ENCODE data around the gene ZDHHC19. TPM values are rescaled to one million over a fixed set of nuclear protein-coding genes. Genes with fewer than 3 reads are reported as not detected.
"Not testable (repeated sequence)": the region's sequence is repeated elsewhere in the genome, so short reads cannot be mapped to it uniquely, and the experiment has no call there.

ZDHHC19 gene
- not detected for total RNA-seq
- long read RNA-seq = 0 reads

DNA sequence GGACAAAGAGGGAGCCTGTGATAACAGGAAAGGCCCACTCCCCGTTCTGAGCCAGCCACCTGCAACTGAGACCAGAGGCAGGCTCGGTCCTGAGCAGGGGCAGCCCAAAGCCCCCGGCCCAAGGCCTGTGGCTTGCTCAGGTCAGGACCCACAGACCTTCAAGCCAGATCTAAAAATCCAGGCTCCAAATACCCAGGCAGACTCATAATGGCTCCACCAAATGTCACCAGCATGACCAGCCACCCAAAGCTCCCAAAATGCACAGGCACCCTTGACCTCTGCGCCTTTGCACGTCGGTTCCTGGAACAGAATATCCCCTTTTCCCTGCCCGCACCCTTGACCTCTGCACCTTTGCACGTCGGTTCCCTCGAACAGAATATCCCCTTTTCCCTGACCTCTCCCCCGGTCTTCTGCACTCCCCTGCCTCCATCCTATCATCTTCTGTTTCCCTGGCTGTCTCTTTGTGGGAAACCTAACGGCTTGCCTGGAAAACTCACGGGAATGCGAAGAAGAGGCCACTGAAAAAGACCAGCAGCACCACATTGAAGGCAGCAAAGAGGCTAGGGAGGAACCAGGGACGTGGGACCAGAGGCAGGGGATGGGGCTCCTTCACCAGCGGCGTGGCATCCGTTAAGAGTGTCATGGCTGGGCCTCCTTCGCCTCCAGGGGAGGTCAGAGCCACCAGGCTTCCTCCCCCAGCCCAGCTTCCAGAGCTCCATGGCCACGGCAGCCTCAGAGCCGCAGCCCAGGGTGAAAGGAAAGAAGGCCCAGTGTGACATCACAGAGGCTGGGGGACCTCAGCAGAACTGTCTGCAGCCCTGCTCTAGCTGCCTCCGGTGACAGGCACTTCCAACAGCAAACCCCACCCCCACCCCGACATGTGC lies at the start of gene ZDHHC19:
Gene ZDHHC19 (minus strand): TSS at position 728 of the 884 bp plus-strand sequence. CDS start 85 bp downstream, at position 643.
- ATAC-seq (no peak), DNase-seq (no peak)
- intact Hi-C loops (cut with micrococcal nuclease) = no loop called here

DNA sequence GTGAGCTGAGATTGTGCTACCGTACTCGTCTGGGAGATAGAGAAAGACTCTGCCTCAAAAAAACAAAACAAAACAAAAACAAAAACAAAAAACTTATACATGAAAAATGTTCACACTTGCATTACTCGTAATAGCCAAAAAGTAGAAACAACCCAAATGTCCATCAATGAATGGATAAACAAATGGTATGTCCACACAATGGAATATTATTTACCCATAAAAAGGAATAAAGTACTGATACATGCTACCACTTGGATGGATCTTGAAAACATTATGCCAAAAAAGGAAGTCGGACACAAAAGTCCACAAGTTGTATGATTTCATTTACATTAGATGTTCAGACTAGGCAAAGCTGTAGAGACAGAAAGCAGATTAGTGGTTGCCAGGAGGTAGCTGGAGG lies 49.6 kb upstream of the ZDHHC19 start:
- ATAC-seq = no peak
- intact Hi-C loops (cut with micrococcal nuclease) = no loop called here
- DNase-seq = no peak

GRCh38 chr3:196255776-196256175 lies 44.6 kb upstream of the ZDHHC19 start:
- DNase-seq (no peak), ATAC-seq (no peak)
- intact Hi-C loops (cut with micrococcal nuclease) = loop anchor here (10.0 kb wide), 1 partner anchor 269 kb away; no protein-coding TSS in a partner anchor

DNA sequence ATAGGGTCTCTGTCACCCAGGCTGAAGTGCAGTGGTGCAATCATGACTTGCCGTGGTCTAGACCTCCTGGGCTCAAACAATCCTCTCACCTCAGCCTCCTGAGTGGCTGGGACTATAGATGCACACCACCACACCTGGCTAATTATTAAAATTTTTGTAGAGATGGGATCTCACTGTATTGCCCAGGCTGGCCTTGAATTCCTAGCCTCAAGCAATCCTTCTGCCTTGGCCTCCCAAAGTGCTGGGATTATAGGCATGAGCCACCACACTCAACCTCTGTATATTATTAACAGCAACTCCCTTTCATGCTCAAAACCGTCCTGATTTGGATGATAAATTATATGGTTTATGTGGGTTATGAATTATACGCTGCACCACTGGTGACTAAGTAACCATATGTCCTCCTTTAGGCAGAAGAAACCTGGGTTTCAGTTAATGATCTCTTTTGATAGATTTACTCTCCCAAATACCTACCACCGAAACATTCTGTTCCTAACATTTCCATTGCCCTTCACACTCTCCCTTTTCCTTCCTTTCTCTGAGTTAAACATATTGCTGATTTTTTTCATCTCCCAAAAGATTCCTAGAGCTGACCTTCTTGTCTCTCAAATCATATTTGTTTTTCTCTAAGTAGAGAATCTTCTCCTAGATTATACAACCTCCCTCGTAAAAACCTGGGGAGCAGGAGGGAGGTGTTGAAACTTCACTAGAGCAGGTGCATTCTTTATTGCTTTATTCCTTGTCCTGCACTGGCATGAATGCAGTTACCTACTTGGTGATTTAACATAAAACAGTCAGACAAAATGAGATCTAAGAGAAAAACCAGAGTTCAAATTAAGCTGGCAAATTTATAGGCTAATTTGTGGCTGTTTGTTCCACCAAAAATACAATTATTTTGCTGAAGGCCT lies 43.4 kb upstream of the ZDHHC19 start:
- no peak for DNase-seq
- intact Hi-C loops (cut with micrococcal nuclease) = loop anchor here (10.0 kb wide), 1 partner anchor 270 kb away; no protein-coding TSS in a partner anchor
- no peak for ATAC-seq

DNA sequence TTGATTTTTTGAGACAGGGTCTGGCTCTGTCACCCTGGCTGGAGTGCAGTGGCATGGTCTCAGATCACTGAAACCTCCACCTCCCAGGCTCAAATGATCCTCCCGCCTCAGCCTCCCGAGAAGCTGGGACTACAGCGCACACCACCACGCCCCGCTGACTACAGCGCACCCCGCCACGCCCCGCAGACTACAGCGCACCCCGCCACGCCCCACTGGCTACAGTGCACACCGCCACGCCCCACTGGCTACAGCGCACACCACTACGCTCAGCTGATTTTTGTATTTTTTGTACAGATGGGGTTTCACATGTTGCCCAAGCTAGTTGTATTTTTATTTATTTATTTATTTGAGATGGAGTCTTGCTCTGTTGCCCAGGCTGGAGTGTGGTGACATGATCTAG lies 40.7 kb upstream of the ZDHHC19 start:
- intact Hi-C loops (cut with micrococcal nuclease) = loop anchor here (10.0 kb wide), 1 partner anchor 273 kb away; no protein-coding TSS in a partner anchor
- no peak for ATAC-seq
- DNase-seq = no peak

DNA sequence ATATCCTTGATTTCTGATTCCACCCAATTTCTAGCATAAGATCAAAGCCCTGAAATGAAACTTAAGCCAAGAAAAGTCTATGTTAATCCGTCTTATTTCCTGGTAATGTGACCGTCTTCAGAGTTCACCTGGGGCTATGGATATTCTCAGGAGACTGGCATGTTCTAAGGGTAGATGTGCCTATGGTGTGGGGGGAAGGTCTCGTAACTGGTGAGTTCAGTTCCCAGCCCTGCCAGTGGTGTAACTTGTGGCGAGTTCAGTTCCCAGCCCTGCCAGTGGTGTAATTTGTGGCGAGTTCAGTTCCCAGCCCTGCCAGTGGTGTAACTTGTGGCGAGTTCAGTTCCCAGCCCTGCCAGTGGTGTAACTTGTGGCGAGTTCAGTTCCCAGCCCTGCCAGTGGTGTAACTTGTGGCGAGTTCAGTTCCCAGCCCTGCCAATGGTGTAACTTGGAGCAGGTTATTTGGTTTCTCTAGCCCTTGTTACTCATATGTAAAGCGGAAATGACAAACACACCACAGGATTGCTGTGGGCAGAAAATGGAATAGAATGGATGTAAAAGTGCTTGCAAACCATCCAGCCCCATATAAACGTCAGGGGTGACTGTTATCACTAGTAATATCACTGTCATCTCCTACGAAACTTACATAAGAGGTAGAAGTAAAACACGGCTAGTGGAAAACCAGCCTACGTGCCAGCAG lies 35.6 kb upstream of the ZDHHC19 start:
- intact Hi-C loops (cut with micrococcal nuclease) = no loop called here
- ATAC-seq = no peak

DNA sequence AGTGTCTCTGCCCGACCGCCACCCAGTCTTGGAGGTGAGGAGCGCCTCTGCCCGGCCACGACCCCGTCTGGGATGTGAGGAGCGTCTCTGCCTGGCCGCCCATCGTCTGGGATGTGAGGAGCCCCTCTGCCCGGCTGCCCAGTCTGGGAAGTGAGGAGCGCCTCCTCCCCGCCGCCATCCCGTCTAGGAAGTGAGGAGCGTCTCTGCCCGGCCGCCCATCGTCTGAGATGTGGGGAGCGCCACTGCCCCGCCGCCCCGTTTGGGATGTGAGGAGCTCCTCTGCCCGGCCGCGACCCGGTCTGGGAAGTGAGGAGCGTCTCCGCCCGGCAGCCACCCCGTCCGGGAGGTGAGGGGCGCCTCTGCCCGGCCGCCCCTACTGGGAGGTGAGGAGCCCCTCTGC lies 33.0 kb upstream of the ZDHHC19 start:
- intact Hi-C loops (cut with micrococcal nuclease); ATAC-seq; DNase-seq: not testable (repeated sequence)

More for the DNA sequence above, 35.6 kb upstream of the ZDHHC19 start:
- DNase-seq = no peak

- no peak for ATAC-seq
- no peak for DNase-seq
- intact Hi-C loops (cut with micrococcal nuclease) = no loop called here
Observed at GRCh38 chr3:196241704-196242103, 30.5 kb upstream of the ZDHHC19 start.

DNA sequence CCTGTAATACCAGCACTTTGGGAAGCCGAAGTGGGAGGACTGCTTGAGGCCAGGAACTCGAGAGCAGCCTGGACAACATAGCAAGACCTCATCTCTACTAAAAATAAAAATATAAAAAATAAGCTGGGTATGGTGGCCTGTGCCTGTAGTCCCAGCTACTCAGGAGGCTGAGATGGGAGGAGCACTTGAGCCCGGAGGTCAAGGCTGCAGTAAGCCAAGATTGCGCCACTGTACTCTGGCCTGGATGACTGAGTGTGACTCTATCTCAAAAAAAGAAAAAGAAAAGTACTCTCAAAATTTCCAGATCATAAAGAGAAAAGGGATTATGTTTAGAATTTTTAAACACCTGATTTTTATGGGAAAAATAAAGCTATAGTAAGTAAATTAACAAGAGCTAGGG lies 29.2 kb upstream of the ZDHHC19 start:
- DNase-seq (no peak), ATAC-seq (no peak)
- intact Hi-C loops (cut with micrococcal nuclease) = no loop called here

- ATAC-seq (no peak), DNase-seq (no peak)
- intact Hi-C loops (cut with micrococcal nuclease) = no loop called here
Observed at GRCh38 chr3:196238612-196239560, 27.7 kb upstream of the ZDHHC19 start.

- ATAC-seq (no peak), DNase-seq (no peak)
- intact Hi-C loops (cut with micrococcal nuclease) = no loop called here
Observed at GRCh38 chr3:196237203-196237602, 26.0 kb upstream of the ZDHHC19 start.

- intact Hi-C loops (cut with micrococcal nuclease) = no loop called here
- DNase-seq = no peak
- no peak for ATAC-seq
Observed at GRCh38 chr3:196236223-196236622, 25.0 kb upstream of the ZDHHC19 start.

DNA sequence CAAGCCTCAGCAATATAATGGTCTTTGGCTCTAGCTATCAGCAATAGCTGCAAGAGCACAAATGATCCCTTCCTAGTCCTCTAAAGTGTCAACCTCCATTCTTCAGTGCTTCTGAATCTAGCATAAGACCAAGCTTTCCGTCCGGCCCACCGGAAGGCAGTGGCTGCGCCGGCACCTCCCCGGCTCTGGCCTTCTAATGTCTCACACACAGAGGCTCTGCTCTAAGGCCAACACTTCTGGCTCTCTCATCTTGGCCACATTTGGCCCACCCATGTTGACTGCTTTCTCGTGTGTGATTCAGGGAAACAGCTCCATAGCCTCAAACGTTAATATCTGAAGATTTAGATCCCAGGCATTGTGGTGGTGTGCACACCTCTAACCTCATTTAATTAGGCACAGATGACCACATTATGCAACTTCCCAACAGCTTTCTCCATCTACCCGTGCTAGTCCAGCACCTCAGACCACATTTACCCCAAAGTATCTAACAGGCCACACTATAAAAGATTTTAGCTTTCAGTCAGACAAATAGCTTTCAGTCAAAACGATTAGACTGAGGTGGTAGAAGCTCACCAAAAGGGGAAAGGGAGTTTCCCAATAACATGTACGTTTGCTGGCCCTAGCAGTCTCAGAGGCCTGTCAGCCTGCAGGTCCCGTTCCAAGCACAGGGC lies 24.4 kb upstream of the ZDHHC19 start:
- ATAC-seq = no peak
- DNase-seq = no peak
- intact Hi-C loops (cut with micrococcal nuclease) = no loop called here

GRCh38 chr3:196232882-196233251 lies 21.7 kb upstream of the ZDHHC19 start:
- no peak for DNase-seq
- ATAC-seq = no peak
- intact Hi-C loops (cut with micrococcal nuclease) = no loop called here

DNA sequence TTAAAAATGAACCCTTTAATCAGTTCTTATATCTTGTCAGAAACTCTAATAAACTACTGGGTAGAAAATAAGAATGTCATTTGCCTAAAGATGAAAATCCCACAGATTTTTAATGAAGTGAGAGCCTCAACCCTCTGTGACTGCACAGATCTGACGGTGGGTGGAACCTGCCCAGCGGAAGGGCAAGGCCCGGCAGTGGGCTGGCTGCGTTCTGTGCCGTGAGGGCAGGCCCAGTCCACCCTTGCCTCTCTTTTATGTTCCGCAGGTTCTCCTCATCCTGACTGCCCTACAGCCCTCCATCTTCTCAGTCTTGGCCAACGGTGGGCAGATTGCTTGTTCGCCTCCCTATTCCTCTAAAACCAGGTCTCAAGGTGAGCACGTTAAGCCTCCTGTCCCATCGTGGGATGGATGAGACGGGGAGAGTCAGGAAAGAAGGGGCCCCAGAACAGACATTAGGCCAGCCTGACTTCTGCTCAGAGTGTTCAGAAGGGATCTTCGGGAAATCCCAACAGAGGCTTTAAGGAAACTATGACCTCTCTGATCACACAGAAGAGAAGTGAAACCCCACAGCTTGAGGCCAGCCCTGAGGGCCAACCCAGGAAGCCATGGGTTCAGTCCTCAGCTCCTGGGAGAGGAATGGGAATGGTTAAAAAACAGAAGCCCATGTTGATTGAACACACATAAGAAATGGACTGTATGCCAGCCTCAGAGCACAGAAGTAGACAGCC lies 21.1 kb upstream of the ZDHHC19 start:
- intact Hi-C loops (cut with micrococcal nuclease) = no loop called here
- DNase-seq = no peak

GRCh38 chr3:196227629-196228493 lies 16.7 kb upstream of the ZDHHC19 start:
- peak; percentile 63 for ATAC-seq
- intact Hi-C loops (cut with micrococcal nuclease) = no loop called here
- no peak for DNase-seq

More for the DNA sequence above, 21.1 kb upstream of the ZDHHC19 start:
- ATAC-seq = no peak
